Neural cell (in vitro differentiated cells): ENCODE data around the gene FAM124A. TPM values are rescaled to one million over a fixed set of nuclear protein-coding genes. Genes with fewer than 3 reads are reported as not detected.

ENCODE experiments used
- H2AFZ ChIP-seq: fragments of 200-600, 300-800 bp; sonication (generic), shearing (Covaris generic); 2 replicates; pipeline ENCODE4 v1.6.0; 2014; ENCODE audit warnings: low read depth, mild to moderate bottlenecking, antibody characterized with exemption, low read length, moderate library complexity
- H3F3A ChIP-seq: fragments of 200-600 bp; shearing (Covaris generic); 2 replicates; pipeline ENCODE4 v1.6.1; 2016; ENCODE audit warnings: mild to moderate bottlenecking, moderate library complexity, mixed read lengths, antibody characterized with exemption, low read length; ENCODE audit not compliant: insufficient read depth, poor library complexity, severe bottlenecking
- H3K27ac ChIP-seq: fragments of 200-600, 300-800 bp; sonication (generic), shearing (Covaris generic); 2 replicates; pipeline ENCODE4 v1.5.1; 2014; ENCODE audit warnings: mild to moderate bottlenecking, low read length, moderate library complexity
- H3K27me3 ChIP-seq: fragments of 300-800, 200-600 bp; sonication (generic), shearing (Covaris generic); 2 replicates; pipeline ENCODE4 v1.6.0; 2014; ENCODE audit warnings: mild to moderate bottlenecking, low read depth, low read length, moderate library complexity; ENCODE audit not compliant: insufficient read depth
- H3K36me3 ChIP-seq: fragments of 300-800, 200-600 bp; sonication (generic), shearing (Covaris generic); 2 replicates; pipeline ENCODE4 v1.5.1; 2014; ENCODE audit warnings: mild to moderate bottlenecking, antibody characterized with exemption, low read length, moderate library complexity; ENCODE audit not compliant: insufficient read depth
- H3K4me2 ChIP-seq: fragments of 300-800, 200-600 bp; sonication (generic), shearing (Covaris generic); 2 replicates; pipeline ENCODE4 v1.6.0; 2014; ENCODE audit warnings: mild to moderate bottlenecking, low read length
- H3K4me3 ChIP-seq: fragments of 300-800, 200-600 bp; sonication (generic), shearing (Covaris generic); 2 replicates; pipeline ENCODE4 v1.5.1; 2014; ENCODE audit warnings: mild to moderate bottlenecking, low read length, moderate library complexity
- H3K79me2 ChIP-seq: fragments of 200-600 bp; shearing (Covaris generic); replicated peaks from 2 replicates; pipeline ENCODE4 v1.6.0; 2014; ENCODE audit warnings: mild to moderate bottlenecking, low read length, moderate library complexity; ENCODE audit not compliant: insufficient read depth
- H3K9ac ChIP-seq: fragments of 300-800, 200-600 bp; sonication (generic), shearing (Covaris generic); 2 replicates; pipeline ENCODE4 v1.6.1; 2016; ENCODE audit warnings: mild to moderate bottlenecking, low read length, mixed read lengths
- H3K9me2 ChIP-seq: fragments of 200-600 bp; shearing (Covaris generic); 2 replicates; pipeline ENCODE4 v1.6.1; 2016; ENCODE audit warnings: mild to moderate bottlenecking, low read length, mixed read lengths; ENCODE audit not compliant: insufficient read depth
- H3K9me3 ChIP-seq: fragments of 200-600, 300-800 bp; sonication (generic), shearing (Covaris generic); 2 replicates; pipeline ENCODE4 v1.6.1; 2016; ENCODE audit warnings: mild to moderate bottlenecking, mixed run types, low read length, moderate library complexity, mixed read lengths
- H4K20me1 ChIP-seq: fragments of 200-600 bp; shearing (Covaris generic); 2 replicates; pipeline ENCODE4 v1.6.1; 2016; ENCODE audit warnings: mild to moderate bottlenecking, mixed run types; ENCODE audit not compliant: insufficient read depth
- EP300 ChIP-seq: fragments of 450-650 bp; conservative IDR thresholded peaks from 2 replicates; pipeline ENCODE4 v1.6.1; 2014; ENCODE audit warnings: antibody characterized with exemption, mild to moderate bottlenecking, moderate library complexity; ENCODE audit not compliant: poor library complexity, severe bottlenecking
- EZH2 ChIP-seq: fragments of 200-600, 300-800 bp; shearing (Covaris generic), sonication (generic); IDR thresholded peaks from 2 replicates; pipeline ENCODE4 v1.6.1; 2014; ENCODE audit warnings: antibody characterized with exemption, low read length, borderline replicate concordance, mild to moderate bottlenecking; ENCODE audit not compliant: insufficient read depth, poor library complexity, severe bottlenecking
- MXI1 ChIP-seq: fragments of 450-650 bp; conservative IDR thresholded peaks from 2 replicates; pipeline ENCODE4 v1.6.1; 2014; ENCODE audit warnings: antibody characterized with exemption, mild to moderate bottlenecking; ENCODE audit not compliant: poor library complexity, severe bottlenecking
- POLR2AphosphoS5 ChIP-seq: IDR thresholded peaks from 2 replicates; pipeline ENCODE4 v1.6.1; 2012
- RAD21 ChIP-seq: fragments of 450-650 bp; conservative IDR thresholded peaks from 2 replicates; pipeline ENCODE4 v1.6.1; 2014; ENCODE audit warnings: antibody characterized with exemption, mild to moderate bottlenecking, moderate library complexity
- SMC3 ChIP-seq: fragments of 450-650 bp; conservative IDR thresholded peaks from 2 replicates; pipeline ENCODE4 v1.6.1; 2014; ENCODE audit warnings: antibody characterized with exemption, mild to moderate bottlenecking, moderate library complexity; ENCODE audit not compliant: poor library complexity
- TAF1 ChIP-seq: IDR thresholded peaks from 2 replicates; pipeline ENCODE4 v1.6.1; 2012; ENCODE audit warnings: low read depth
- polyA minus RNA-seq: library from RNA; depleted of rRNA, polyadenylated mRNA; stranded (reverse); fragments of >200 nt; gene quantifications from 2 replicates; pipeline ENCODE4 v1.2.3, GENCODE V29; 2014
- polyA plus RNA-seq: library from polyadenylated mRNA; depleted of rRNA; stranded (reverse); fragments of >200 nt; gene quantifications from 2 replicates; pipeline ENCODE4 v1.2.3, GENCODE V29; 2014
- TF ChIP-seq, protein P1 (sequence below): IDR thresholded peaks from 2 replicates; pipeline ENCODE4 v1.6.1; 2012; ENCODE audit warnings: borderline replicate concordance
- TF ChIP-seq, protein P2 (sequence below): fragments of 450-650 bp; IDR thresholded peaks from 2 replicates; pipeline ENCODE4 v1.5.1; 2014; ENCODE audit warnings: antibody characterized with exemption, mild to moderate bottlenecking, moderate library complexity; ENCODE audit not compliant: poor library complexity, severe bottlenecking

Gene FAM124A, protein sequence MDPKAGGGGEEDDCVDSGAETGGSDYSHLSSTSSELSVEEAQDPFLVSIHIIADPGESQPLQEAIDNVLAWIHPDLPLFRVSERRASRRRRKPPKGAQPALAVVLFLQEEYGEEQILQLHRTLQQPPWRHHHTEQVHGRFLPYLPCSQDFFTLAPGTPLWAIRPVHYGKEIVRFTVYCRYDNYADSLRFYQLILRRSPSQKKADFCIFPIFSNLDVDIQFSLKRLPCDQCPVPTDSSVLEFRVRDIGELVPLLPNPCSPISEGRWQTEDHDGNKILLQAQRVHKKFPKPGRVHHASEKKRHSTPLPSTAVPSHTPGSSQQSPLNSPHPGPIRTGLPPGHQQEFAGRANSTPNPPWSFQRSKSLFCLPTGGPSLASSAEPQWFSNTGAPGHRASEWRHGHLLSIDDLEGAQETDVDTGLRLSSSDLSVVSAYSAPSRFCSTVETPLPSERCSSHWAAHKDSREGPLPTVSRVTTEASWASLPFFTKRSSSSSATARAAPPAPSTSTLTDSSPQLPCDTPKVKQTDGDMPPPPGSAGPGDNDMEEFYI
- polyA plus RNA-seq (3.0 and 4.7 TPM in 2 replicates), polyA minus RNA-seq (11.7 and 16.4 TPM in 2 replicates)

- H3F3A ChIP-seq: no peaks in the 10 kb centered on the region
- peaks cover 6% of the 10 kb centered on the region for H3K79me2 ChIP-seq
- peak within 1 kb of the TSS; percentile 90 for H2AFZ ChIP-seq
- no peaks in the 10 kb centered on the region for H3K27me3 ChIP-seq
- no peaks in the 10 kb centered on the region for H3K9me2 ChIP-seq
- peak within 1 kb of the TSS; percentile 68 for H3K9ac ChIP-seq
- peak within 1 kb of the TSS; percentile 72 for H3K4me3 ChIP-seq
- H3K27ac ChIP-seq: no peak within 1 kb of the TSS
- H3K9me3 ChIP-seq: no peaks in the 10 kb centered on the region
- H3K4me2 ChIP-seq: peak within 1 kb of the TSS; percentile 74
- no peaks in the 10 kb centered on the region for H4K20me1 ChIP-seq
- H3K36me3 ChIP-seq: no peaks in the 10 kb centered on the region
- TF ChIP-seq, protein P1, sequence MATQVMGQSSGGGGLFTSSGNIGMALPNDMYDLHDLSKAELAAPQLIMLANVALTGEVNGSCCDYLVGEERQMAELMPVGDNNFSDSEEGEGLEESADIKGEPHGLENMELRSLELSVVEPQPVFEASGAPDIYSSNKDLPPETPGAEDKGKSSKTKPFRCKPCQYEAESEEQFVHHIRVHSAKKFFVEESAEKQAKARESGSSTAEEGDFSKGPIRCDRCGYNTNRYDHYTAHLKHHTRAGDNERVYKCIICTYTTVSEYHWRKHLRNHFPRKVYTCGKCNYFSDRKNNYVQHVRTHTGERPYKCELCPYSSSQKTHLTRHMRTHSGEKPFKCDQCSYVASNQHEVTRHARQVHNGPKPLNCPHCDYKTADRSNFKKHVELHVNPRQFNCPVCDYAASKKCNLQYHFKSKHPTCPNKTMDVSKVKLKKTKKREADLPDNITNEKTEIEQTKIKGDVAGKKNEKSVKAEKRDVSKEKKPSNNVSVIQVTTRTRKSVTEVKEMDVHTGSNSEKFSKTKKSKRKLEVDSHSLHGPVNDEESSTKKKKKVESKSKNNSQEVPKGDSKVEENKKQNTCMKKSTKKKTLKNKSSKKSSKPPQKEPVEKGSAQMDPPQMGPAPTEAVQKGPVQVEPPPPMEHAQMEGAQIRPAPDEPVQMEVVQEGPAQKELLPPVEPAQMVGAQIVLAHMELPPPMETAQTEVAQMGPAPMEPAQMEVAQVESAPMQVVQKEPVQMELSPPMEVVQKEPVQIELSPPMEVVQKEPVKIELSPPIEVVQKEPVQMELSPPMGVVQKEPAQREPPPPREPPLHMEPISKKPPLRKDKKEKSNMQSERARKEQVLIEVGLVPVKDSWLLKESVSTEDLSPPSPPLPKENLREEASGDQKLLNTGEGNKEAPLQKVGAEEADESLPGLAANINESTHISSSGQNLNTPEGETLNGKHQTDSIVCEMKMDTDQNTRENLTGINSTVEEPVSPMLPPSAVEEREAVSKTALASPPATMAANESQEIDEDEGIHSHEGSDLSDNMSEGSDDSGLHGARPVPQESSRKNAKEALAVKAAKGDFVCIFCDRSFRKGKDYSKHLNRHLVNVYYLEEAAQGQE: no peak
- peak; percentile 8 for TF ChIP-seq RAD21
- peak; percentile 54 for TF ChIP-seq SMC3
- peak; percentile 60 for TF ChIP-seq POLR2AphosphoS5
- no peak for TF ChIP-seq EZH2
- TF ChIP-seq, protein P2, sequence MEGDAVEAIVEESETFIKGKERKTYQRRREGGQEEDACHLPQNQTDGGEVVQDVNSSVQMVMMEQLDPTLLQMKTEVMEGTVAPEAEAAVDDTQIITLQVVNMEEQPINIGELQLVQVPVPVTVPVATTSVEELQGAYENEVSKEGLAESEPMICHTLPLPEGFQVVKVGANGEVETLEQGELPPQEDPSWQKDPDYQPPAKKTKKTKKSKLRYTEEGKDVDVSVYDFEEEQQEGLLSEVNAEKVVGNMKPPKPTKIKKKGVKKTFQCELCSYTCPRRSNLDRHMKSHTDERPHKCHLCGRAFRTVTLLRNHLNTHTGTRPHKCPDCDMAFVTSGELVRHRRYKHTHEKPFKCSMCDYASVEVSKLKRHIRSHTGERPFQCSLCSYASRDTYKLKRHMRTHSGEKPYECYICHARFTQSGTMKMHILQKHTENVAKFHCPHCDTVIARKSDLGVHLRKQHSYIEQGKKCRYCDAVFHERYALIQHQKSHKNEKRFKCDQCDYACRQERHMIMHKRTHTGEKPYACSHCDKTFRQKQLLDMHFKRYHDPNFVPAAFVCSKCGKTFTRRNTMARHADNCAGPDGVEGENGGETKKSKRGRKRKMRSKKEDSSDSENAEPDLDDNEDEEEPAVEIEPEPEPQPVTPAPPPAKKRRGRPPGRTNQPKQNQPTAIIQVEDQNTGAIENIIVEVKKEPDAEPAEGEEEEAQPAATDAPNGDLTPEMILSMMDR: peak; percentile 65
- peak; percentile 89 for TF ChIP-seq MXI1
Observed at GRCh38 chr13:51222037-51222685, at the start of gene FAM124A. FAM124A (plus strand) TSS chr13:51222398; CDS start chr13:51222502, 104 bp downstream.

- no peaks in the 10 kb centered on the region for H4K20me1 ChIP-seq
- no peaks in the 10 kb centered on the region for H3K9me2 ChIP-seq
- H2AFZ ChIP-seq: no peak overlapping the region
- H3K9ac ChIP-seq: no peak overlapping the region
- no peaks in the 10 kb centered on the region for H3K9me3 ChIP-seq
- no peaks in the 10 kb centered on the region for H3K27me3 ChIP-seq
- no peak overlapping the region for H3K4me2 ChIP-seq
- H3K27ac ChIP-seq: no peak overlapping the region
- H3K79me2 ChIP-seq: no peaks in the 10 kb centered on the region
- H3K4me3 ChIP-seq: no peak overlapping the region
- H3K36me3 ChIP-seq: no peaks in the 10 kb centered on the region
- TF ChIP-seq, protein P2: no peak
- TF ChIP-seq RAD21 (no peak), POLR2AphosphoS5 (no peak), EZH2 (no peak), EP300 (no peak), MXI1 (no peak), TAF1 (no peak), SMC3 (no peak)
- TF ChIP-seq, protein P1: no peak
- no peaks in the 10 kb centered on the region for H3F3A ChIP-seq
Observed at GRCh38 chr13:51175021-51175420, 47.2 kb upstream of the FAM124A start.
